ENCODE measurements around the gene EFCC1.

DNA sequence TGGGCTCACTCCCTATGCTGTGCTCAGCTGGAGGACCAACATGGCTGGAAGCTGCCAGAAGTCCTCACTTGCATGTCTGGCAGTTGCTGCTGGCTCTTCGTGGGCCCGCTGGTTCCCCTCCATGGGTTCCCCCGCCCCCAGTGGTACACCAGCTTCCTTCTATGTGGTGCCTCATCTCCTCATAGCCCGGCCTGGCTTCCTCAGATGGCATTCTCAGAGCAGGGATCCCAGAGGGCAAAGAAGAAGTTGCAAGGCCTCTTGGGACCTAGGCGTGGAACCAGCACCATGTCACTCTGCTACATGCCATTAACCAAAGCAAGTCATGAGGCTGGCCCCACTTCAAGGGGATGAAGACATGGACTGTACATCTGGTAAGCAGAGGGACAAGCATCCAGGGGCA is 4.4 kb upstream of the EFCC1 start:
- TF ChIP-seq TEAD4 (IDR thresholded peaks at IDR 0.05) (no peak), YY1 (IDR thresholded peaks at IDR 0.05; ENCODE audit: low read depth) (no peak), TAF1 (IDR thresholded peaks at IDR 0.05; ENCODE audit: low read depth) (no peak), EGR1 (IDR thresholded peaks at IDR 0.05) (no peak), NFIC (IDR thresholded peaks at IDR 0.05) (no peak), CEBPB (IDR thresholded peaks at IDR 0.05) (no peak)
- TF ChIP-seq, protein P1, sequence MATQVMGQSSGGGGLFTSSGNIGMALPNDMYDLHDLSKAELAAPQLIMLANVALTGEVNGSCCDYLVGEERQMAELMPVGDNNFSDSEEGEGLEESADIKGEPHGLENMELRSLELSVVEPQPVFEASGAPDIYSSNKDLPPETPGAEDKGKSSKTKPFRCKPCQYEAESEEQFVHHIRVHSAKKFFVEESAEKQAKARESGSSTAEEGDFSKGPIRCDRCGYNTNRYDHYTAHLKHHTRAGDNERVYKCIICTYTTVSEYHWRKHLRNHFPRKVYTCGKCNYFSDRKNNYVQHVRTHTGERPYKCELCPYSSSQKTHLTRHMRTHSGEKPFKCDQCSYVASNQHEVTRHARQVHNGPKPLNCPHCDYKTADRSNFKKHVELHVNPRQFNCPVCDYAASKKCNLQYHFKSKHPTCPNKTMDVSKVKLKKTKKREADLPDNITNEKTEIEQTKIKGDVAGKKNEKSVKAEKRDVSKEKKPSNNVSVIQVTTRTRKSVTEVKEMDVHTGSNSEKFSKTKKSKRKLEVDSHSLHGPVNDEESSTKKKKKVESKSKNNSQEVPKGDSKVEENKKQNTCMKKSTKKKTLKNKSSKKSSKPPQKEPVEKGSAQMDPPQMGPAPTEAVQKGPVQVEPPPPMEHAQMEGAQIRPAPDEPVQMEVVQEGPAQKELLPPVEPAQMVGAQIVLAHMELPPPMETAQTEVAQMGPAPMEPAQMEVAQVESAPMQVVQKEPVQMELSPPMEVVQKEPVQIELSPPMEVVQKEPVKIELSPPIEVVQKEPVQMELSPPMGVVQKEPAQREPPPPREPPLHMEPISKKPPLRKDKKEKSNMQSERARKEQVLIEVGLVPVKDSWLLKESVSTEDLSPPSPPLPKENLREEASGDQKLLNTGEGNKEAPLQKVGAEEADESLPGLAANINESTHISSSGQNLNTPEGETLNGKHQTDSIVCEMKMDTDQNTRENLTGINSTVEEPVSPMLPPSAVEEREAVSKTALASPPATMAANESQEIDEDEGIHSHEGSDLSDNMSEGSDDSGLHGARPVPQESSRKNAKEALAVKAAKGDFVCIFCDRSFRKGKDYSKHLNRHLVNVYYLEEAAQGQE (IDR thresholded peaks at IDR 0.05; ENCODE audit: low read depth): no peak
- TF ChIP-seq, protein P2, sequence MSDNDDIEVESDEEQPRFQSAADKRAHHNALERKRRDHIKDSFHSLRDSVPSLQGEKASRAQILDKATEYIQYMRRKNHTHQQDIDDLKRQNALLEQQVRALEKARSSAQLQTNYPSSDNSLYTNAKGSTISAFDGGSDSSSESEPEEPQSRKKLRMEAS (IDR thresholded peaks at IDR 0.05): no peak
